GM19452 (cell line): ENCODE measurements around the gene MED16.

Experiments used
- ATAC-seq: cut with Tn5 transposase; IDR thresholded peaks from one replicate; pipeline ENCODE4 v1.9.1; 2021; ENCODE audit not compliant: unreplicated experiment

The MED16 gene, protein sequence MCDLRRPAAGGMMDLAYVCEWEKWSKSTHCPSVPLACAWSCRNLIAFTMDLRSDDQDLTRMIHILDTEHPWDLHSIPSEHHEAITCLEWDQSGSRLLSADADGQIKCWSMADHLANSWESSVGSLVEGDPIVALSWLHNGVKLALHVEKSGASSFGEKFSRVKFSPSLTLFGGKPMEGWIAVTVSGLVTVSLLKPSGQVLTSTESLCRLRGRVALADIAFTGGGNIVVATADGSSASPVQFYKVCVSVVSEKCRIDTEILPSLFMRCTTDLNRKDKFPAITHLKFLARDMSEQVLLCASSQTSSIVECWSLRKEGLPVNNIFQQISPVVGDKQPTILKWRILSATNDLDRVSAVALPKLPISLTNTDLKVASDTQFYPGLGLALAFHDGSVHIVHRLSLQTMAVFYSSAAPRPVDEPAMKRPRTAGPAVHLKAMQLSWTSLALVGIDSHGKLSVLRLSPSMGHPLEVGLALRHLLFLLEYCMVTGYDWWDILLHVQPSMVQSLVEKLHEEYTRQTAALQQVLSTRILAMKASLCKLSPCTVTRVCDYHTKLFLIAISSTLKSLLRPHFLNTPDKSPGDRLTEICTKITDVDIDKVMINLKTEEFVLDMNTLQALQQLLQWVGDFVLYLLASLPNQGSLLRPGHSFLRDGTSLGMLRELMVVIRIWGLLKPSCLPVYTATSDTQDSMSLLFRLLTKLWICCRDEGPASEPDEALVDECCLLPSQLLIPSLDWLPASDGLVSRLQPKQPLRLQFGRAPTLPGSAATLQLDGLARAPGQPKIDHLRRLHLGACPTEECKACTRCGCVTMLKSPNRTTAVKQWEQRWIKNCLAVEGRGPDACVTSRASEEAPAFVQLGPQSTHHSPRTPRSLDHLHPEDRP

DNA sequence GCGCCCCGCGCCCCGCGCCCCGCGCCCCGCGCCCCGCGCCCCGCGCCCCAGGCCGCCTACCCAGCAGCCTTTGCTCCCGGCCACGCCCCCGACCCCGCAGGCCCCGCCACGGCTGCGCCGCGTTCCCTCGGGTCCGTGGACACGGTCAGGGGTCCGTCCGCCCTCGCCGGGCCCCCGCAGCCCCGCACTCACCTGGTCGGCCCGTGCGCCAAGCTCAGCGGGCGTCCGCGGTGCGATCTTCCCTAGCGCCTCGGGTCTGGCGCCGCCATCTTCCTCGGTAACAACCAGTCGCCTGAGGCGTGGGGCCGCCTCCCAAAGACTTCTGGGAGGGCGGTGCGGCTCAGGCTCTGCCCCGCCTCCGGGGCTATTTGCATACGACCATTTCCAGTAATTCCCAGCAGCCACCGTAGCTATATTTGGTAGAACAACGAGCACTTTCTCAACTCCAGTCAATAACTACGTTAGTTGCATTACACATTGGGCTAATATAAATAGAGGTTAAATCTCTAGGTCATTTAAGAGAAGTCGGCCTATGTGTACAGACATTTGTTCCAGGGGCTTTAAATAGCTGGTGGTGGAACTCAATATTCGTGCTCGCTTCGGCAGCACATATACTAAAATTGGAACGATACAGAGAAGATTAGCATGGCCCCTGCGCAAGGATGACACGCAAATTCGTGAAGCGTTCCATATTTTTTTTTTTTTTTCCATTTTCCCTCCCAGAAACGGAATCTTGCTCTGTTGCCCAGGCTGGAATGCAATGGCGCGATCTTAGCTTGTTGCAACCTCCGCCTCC is at the start of gene MED16, which contains the start of gene RNU6-9:
MED16 (minus strand) TSS at position 294 of the 796 bp plus-strand sequence. CDS start 2,056 bp downstream, outside the sequence.
RNU6-9 (plus strand) TSS at position 591 of the 796 bp plus-strand sequence.
- ATAC-seq = peak; percentile 87

DNA sequence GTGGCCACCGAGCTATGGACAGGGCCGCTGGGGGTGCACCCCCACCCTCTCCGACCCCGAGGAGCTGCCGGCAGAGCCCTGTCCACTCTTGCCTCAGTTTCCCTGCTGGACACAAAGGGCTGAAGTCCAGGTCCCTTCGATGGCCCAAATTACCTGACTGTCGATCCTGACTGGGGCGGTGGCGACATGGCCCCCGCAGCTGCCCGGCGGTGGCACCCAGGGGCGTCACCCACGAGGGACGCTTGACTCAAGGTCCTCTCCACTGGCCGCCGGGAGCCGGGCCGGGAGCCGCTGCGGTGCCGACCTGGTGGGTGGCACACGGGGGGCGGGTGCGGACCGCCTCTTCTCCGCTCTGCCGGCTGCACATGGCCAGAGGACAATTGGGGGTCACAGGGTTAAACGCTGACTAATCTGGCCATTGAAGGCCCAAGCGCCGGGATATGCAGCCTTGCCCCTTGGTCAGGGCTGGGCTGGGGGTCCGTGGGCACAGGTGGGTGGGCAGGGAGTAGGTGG is 49.2 kb upstream of the MED16 start:
- no peak for ATAC-seq

DNA sequence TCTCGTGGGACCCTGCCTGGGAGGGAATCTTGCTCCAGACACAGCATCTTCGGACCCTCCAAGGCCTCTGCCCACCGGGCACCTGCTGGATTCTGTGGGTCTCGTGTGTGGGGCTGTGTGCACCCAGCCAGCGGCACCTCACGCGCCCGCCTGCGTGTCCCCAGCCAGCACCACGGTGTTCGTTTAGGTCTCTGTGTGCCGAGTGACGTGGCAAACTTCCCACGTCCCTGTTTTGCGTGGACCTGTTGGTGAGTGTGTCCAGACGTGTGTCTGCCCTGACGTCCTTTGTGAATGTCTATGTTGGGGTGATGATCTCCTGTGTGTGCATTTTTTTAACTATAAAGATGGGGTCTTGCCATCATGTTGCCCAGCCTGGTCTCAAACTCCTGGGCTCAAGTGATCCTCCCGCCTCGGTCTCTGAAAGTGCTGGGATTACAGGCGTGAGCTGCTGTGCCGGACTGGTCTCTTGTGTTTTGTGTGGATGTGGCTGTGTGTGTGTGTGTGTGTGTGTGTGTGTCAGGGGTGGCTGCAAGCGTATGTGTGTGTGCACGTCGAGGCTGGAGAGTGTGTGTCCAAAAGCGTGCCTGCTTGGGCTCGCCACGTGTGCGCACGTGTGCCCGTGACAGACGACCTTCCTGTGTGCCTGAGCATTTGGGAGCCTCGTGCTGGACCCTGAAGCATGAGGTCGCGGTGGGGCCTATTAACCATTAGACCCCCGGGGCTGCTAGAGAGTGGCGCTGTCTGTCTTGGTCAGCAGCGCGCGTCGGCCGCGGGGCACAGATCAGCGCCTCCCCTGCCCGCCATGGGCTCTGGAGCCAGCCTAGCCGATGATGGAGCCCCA is 48.5 kb upstream of the MED16 start:
- ATAC-seq = no peak

DNA sequence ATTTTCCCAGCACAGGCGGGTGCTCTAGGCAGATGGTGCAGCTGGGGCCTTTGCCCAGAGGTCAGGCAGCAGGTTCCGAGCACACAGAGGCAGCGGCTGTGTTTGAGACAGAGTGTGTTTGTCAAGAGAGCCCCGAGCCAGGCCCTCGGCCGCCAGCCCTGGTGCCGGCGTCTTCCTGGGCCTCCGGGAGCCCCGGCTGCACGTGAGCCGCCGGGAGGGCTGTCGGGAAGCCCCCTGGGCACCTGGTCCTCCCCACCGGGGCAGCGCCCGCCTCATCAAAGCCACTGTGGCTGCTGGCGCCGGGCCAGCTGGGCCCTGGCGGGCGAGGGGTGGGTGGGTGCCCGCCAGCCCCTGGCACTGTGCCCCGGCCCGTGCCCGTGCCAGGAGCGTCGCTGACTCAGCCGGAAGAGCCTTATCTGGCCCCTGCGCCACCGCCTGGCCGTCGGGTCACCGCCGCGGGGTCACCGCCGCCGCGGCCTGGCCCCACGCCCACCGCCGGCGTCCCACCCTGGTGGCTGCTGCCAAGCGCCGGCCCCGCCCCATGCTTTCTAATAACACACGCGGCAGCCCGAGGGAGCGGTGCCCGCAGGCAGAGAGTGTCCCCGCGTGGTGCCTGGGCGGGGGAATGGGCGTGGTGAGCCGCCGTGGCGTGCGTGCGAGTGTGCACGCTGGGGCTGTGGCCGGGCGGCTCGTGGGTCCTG is 47.8 kb upstream of the MED16 start:
- peak; percentile 41 for ATAC-seq

DNA sequence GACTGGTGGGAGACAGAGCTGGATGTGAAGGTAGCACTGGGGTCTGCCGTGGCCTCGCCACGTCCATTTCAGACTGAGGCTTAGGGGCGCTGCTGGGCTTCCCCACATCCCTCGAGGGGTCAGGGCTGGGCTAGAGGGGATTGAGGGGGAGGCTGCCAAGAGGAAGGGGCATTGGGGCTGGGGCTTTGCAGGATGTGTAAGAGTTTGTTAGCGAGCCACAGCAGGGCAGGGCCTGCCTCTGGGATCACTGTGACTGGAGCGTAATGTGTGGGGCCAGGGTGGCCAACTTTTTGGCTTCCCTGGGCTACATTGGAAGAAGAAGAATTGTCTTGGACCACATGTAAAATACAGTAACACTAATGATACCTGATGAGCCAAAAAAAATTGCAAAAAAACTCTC is 46.9 kb upstream of the MED16 start:
- ATAC-seq = no peak

DNA sequence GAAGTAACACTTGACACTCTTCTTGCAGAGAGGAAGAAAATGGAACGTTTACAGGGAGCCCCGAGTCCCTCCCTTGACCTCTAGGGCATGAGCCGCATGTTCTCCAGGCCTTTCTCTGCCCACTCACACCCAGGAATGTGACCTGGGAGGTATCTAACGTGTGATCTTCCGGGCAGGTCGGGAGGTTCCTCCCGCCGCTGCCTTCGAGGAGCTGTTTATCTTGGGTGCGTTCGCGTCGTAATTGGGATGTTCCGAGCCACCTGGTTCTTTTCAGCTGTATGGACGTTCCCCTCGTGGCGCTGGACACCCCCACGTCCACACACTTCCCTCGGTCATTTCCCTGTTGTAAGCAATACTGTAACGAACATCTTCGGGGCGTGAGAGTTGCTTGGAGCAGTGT is 46.5 kb upstream of the MED16 start:
- ATAC-seq = no peak

DNA sequence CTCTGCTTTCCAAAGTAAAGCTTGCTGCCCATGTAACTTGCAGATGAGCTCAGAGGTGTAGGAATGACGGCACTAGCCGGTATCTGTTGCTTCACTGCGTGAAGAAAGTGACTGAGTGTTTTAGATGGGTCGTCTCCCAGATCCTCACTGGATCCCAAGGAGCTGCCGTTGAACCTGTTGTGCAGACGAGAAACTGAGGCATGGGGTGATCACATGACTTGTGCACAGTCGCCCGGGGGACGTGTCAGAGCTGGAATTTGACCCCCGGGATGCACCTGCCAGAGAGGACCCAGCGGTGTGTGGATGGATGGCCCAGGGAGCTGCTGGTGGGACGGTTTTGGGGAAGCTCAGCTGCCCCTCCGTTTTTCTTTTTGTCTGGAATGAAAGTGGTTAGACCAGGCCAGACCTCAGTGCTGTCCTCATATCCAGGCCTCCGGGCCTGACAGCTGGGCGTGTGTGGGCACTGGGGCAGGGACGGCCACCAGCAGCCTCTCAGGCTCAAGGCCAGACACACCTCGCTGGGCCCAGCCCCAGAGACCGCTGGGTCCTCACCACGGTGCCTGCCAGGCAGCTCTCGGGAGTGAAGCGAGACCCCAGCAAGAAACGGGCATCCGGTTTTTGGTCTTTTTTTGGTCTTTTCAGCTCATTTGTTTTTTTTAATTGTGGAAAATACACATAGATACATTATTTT is 45.4 kb upstream of the MED16 start:
- no peak for ATAC-seq

DNA sequence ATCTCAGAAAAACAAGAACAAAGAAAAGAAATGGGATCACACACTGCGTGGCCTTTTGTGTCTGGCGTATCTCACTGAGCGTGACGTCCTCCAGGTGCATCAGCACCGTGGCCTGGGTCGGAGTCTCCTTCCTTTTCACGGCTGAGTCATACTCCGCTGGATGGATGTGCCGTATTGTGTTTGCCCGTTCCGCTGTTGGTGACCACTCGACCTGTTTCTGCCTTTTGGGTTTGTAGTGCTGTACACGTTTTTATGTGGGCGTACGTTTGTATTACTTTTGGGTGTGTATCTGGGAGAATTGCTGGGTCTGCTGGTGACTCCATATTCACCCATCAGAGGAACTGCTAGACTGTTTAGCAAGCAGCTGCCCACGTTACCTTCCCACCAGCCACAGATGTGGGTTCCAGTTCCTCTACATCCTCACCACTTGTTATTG is 44.3 kb upstream of the MED16 start:
- no peak for ATAC-seq

DNA sequence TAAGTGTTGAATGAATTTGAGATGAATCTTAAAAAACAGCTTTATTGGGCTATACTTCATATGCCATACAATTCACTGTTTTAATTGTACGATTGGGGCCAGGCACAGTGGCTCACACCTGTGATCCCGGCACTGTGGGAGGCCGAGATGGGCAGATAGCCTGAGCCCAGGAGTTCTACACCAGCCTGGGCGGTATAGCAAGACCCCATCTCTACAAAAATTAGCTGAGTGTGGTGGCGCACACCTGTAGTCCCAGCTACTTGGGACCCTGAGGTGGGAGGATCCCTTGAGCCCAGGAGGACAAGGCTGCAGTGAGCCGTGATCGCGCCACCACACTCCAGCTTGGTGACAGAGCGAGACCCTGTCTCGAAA is 43.2 kb upstream of the MED16 start:
- no peak for ATAC-seq

DNA sequence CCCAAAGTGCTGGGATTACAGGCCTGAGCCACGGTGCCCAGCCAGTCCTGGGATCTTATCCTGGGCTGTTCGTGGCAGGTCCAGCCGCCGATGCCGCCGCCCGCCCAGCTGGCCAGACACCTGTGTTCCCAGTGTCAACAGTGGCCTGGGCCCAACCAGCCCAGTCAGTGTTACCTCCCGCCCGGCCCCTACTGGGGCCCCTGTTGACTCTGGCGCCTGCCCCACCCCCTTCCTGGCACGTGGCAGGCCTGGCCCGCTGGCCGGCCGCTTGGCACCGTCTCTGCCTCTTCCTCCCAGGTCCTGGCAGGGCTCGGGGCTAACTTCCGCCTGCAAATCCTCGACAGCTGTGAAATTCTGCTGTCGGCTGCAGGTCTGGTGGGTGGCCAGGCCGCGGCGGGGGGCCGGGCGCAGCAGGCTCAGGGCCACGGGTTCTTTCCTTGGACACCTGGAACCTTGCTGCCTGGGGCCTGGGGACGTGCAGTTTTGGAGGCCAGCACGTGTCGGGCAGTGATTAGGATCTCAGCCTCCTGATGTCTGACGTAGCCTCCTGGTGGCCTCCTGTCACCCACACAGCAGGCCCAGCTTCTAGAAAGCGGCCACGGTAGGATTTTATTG is 42.0 kb upstream of the MED16 start:
- no peak for ATAC-seq

DNA sequence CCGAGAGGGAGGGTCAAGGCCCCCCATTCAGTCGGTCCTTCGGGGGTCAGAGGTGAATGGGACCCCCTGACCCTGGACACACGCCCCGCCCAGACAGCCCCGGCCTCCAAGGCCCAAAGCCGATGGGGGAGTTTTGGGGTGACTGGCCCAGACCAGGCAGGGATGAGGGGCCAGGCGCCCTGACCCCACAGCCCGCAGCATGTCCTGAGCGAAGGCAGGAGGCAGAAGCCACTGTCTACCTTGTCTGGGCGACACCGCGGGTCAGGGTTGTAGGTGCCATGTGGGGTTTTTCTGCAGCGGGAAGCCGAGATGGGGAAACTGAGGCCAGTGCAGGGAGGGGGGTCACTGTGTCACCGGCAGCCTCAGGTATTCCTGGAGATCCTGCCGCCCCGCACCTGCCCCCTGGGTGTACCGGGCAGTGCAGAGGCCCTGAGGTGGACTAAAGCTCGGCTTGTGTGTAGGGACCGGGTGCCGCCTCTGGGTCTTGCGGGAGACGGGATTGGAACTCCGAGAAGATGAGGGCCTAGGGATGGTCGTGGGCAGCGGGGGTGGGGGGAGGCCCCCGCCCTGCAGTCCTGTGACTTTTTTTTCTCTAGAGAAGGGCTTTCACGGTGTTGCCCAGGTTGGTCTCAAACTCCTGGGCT is 41.3 kb upstream of the MED16 start:
- ATAC-seq = no peak

DNA sequence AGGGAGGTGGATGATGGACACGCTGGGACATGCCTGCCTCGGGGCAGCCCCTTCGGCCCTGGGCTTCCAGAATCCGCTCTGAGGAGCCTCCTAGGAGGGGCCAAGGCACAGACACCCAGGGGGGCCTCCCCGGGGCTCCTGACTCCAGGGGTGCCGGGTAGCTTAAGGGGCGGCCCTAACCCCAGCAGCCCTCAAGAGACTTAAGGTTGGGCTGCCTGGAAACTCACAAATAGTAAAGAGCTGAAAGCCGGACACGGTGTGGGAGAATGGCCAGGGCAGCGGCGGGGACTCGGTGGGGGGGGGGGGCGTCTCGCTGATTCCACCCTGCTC is 40.5 kb upstream of the MED16 start:
- no peak for ATAC-seq

DNA sequence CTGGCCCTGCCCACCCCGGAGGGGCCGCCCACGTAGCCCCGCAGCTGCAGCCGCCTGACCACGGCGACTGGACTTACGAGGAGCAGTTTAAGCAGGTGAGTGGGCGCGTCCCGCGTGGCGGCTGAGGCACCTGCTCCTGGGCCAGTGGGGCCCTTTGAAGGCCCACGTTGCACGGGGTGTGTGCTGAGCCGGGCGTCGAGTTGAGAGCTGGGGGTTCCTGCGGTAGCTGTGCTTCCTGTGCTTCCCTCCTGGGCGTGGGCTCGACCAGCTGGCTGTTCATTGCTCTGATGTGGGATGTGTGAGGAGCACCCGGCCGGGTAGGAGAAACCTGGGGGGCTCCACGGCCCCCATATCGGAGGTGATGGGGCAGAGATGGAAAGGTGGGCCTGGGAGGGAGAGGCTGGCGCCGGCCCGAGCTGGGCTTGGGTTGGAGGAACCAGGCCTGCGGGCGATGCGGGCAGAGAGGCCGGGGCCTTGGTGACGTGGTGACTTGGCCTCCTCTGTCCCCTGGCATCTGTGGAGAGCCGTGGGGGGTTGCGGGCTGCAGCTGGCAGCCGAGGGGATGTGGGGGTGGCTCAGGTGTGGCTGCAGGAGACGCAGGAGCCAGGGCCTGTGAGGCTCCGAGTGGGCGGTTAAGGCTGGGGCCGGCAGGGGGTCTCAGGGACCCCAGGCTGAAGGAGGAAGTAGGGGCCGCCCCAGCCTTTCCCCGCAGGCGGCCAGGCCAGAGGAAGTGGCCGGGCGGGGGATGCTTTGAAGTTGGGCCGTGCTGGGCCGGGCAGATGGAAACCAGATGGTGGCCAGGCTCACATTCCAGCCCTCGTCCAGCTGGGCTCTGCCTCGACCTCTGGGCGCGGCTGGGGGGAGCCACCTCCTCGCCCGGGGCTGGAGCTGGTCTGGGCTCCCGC is 39.9 kb upstream of the MED16 start:
- no peak for ATAC-seq

DNA sequence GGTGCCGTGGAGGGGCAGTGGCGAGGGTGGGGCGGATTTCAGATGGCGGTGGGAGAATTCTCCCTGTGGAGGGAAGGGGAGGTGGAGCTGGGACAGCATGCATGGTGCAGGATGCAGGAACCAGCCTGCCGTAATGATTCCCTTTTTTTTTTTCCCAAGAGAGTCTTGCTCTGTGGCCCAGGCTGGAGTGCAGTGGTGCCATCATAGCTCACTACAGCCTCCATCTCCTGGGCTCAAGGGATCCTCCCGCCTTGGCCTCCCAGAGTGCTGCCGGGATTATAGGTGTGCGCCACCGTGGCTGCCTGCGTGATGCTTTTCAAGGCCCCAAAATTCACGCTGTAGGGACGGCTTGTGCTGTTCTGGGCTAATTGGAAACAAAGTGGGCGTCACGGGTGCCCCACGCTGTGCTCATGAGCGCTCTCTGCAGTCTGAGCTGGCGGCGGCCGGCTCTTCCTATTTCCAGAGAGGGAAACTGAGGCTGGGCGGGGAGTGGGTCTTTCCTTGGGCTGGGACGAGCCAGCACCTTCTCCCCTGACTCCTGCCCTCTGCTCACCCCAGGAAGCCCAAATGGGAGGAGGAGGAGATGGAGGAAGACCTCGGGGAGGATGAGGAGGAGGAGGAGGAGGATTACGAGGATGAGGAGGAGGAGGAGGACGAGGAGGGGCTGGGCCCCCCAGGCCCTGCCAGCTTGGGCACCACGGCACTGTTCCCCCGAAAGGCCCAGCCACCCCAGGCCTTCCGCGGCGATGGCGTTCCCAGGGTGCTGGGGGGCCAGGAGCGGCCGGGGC is 39.1 kb upstream of the MED16 start:
- no peak for ATAC-seq

DNA sequence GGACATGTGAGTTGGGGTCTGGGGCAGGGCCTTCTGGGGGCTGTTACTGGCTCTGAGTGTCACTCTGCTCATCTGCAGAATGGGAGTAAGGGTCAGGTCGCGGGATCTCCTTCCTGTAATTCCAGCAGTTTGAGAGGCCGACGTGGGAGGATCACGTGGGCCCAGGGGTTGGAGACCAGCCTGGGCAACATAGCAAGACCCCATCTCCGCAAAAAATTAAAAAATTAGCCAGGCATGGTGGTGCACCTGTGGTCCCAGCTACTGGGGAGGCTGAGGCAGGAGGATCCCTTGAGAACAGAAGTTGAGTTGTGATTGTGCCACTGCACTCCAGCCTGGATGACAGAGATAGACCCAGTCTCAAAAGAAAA is 36.9 kb upstream of the MED16 start:
- ATAC-seq = no peak

DNA sequence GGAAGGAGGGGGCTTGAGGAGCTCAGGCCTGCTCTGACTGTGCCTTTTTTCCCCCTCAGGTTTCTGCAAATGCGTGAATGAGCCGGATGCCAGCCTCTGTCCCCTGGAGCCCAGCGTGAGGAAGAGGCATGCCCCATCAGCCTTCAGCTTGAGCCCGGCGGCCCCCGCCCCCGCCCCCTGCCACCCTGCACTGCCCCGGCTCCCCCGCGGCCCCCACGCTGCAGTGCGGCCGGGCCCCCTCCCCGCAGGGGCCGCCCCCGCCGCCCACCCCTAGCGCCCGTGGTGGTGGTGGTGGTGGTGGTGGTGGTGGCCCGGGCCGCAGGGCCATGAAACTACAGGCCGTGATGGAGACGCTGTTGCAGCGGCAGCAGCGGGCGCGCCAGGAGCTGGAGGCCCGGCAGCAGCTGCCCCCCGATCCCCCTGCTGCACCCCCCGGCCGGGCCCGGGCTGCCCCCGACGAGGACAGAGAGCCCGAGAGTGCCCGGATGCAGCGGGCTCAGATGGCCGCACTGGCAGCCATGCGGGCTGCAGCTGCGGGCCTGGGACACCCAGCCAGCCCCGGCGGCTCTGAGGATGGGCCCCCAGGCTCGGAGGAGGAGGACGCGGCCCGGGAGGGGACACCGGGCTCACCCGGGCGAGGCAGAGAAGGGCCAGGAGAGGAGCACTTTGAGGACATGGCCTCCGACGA is 36.4 kb upstream of the MED16 start:
- no peak for ATAC-seq
